KOPT-K1 (cell line): ENCODE measurements around the gene IFT43.
"Not testable (repeated sequence)": the region's sequence is repeated elsewhere in the genome, so short reads cannot be mapped to it uniquely, and the experiment has no call there.

Experiments
- H3K27ac ChIP-seq: fragments of 200-600 bp; sonication (generic); 2 replicates; pipeline ENCODE4 v1.5.1; 2016; ENCODE audit warnings: antibody characterized with exemption, mild to moderate bottlenecking, low read depth, low read length; ENCODE audit not compliant: poor library complexity, severe bottlenecking
- H3K36me3 ChIP-seq: fragments of 200-600 bp; sonication (generic); 2 replicates; pipeline ENCODE4 v1.5.1; 2017; ENCODE audit warnings: antibody characterized with exemption, mild to moderate bottlenecking, low read length, moderate library complexity; ENCODE audit not compliant: insufficient read depth
- H3K9me3 ChIP-seq: fragments of 200-600 bp; sonication (generic); 2 replicates; pipeline ENCODE4 v1.5.1; 2017; ENCODE audit warnings: antibody characterized with exemption, low read length, mild to moderate bottlenecking; ENCODE audit not compliant: insufficient read depth, poor library complexity, severe bottlenecking

Gene IFT43

DNA sequence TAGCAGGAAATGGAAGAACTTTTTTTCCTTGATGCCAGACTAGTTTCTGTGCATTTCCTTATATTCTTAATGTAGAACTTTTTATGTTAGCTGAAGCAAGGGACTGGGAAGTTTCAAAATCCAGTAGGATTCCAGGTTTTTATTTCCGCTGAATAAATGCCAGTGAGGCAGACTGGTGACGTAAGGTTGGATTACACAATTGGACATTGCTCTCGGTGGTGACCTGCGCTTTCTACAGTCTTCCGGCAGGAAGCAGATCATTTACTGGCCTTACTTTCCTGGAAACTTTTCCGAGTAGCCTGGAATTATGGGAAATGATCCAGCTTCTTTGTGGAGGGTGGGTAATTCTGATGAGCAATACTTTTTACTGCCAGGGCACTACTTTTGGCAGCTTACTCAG lies 3.6 kb downstream of the IFT43 start:
- Histone ChIP-seq H3K36me3 (no peaks in the 10 kb centered on the region), H3K9me3 (no peaks in the 10 kb centered on the region), H3K27ac (no peak overlapping the region)

DNA sequence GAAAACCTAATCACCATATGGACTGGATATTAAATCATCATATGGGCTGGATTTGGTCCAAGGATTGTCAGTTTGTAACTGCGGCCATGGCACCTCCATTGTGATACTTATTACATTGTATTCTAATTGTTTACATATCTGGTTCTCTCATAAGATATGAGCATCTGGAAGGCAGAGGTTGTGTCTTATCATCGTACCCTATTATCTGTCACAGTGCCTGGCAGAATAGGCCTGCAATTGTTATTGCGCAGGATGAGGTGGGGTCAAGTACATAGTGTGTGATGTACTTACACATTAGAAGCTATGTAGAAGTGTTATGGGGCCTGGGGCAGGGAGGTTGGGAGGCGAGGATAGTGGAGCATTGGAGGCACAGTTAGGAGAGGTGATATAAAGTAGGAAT lies 4.7 kb downstream of the IFT43 start:
- no peak overlapping the region for H3K27ac ChIP-seq
- no peaks in the 10 kb centered on the region for H3K9me3 ChIP-seq
- no peaks in the 10 kb centered on the region for H3K36me3 ChIP-seq

DNA sequence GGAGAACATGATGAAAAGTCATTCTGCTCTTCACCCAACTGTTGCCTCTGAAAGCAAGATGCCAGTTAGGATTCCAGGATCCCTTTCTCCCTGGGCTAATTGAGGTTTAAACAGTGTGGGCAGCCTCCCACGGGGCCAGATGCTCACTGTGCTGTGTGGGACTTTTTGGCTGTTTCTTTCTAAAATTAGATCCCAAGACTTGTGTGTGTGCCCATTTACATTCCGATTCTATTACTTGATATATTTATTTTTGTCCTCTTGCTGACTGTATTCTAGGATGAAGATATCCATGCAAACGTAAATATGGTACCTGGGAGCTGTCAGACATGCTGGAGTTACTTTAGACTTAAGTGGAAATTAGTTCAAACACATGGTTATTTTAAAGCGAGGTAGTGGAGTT lies 6.2 kb downstream of the IFT43 start:
- Histone ChIP-seq H3K27ac (no peak overlapping the region), H3K36me3 (no peaks in the 10 kb centered on the region), H3K9me3 (no peaks in the 10 kb centered on the region)

DNA sequence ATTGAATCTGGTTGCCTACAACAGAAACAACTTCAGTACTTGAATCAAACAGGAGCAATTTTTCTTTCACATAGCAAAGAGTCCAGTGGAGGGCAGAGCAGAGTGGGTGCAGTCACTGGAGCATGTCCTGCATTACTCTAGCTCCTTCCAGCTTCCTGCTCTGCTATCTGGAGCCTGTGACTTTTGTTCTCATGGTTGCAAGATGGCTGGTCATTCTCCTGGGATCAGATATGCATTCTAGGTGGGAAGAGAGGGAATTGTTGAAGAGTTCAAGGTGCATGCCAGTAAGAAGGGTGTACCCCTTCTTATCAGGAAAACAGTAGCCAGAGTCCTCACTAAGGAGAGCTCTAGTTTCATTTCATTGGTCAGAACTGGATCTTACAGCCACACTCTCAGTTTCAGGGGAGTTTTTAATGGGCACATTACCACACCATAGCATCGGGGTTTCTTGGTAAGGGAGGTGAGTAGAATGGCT lies 8.0 kb downstream of the IFT43 start:
- no peak overlapping the region for H3K27ac ChIP-seq
- no peaks in the 10 kb centered on the region for H3K36me3 ChIP-seq
- H3K9me3 ChIP-seq, result no peaks in the 10 kb centered on the region

GRCh38 chr14:75995372-75996041 lies 9.9 kb downstream of the IFT43 start:
- H3K27ac ChIP-seq, result no peak overlapping the region
- H3K9me3 ChIP-seq, result no peaks in the 10 kb centered on the region
- H3K36me3 ChIP-seq, result no peaks in the 10 kb centered on the region

GRCh38 chr14:75996488-75996887 lies 10.9 kb downstream of the IFT43 start:
- H3K27ac ChIP-seq, result no peak overlapping the region
- no peaks in the 10 kb centered on the region for H3K36me3 ChIP-seq
- no peaks in the 10 kb centered on the region for H3K9me3 ChIP-seq

GRCh38 chr14:75999511-76000190 lies 14.1 kb downstream of the IFT43 start:
- H3K27ac ChIP-seq, result no peak overlapping the region
- H3K36me3 ChIP-seq, result no peaks in the 10 kb centered on the region
- H3K9me3 ChIP-seq, result peaks cover 5% of the 10 kb centered on the region

DNA sequence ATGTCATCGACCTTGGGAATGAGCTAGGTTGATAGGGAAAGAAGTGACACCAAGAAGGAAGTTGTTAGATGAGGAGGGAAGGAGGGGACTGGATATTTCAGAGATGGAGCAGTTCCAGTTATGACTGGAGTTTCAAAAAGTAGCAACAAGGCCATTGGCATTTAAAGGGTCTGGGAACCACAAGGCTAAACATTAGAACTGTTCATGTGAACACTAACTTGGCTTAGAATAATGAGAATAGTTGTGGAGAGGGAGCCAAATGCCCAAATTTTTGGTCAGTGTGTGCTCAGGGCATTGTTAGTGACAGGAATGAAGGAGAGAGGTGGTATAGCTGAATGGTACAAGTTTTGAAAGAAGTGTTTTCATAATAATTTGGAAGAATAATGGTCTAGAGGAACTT lies 16.8 kb downstream of the IFT43 start:
- peaks cover 13% of the 10 kb centered on the region for H3K9me3 ChIP-seq
- no peak overlapping the region for H3K27ac ChIP-seq
- no peaks in the 10 kb centered on the region for H3K36me3 ChIP-seq

- Histone ChIP-seq H3K27ac (no peak overlapping the region), H3K36me3 (no peaks in the 10 kb centered on the region), H3K9me3 (peaks cover 13% of the 10 kb centered on the region)
Measured at GRCh38 chr14:76006253-76006652, 20.7 kb downstream of the IFT43 start.

- H3K27ac ChIP-seq, result no peak overlapping the region
- no peaks in the 10 kb centered on the region for H3K36me3 ChIP-seq
- peaks cover 13% of the 10 kb centered on the region for H3K9me3 ChIP-seq
Measured at GRCh38 chr14:76007379-76007778, 21.8 kb downstream of the IFT43 start.

- Histone ChIP-seq H3K27ac (no peak overlapping the region), H3K36me3 (no peaks in the 10 kb centered on the region), H3K9me3 (peaks cover 13% of the 10 kb centered on the region)
Measured at GRCh38 chr14:76007852-76008251, 22.3 kb downstream of the IFT43 start.

DNA sequence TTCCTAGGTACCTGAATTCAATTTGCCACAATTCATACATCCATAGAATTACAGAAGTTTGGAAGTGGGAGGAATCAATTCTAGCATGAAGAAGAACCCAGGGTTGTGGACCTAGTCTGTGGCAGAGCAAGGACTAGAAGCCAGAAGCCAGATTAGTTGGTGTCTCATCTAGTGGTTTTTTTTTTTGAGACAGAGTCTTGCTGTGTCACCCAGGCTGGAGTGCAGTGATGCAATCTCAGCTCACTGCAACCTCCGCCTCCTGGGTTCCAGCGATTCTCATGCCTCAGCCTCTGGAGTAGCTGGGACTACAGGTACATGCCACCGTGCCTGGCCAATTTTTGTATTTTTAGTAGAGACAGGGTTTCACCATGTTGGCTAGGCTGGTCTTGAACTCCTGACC lies 24.1 kb downstream of the IFT43 start:
- H3K36me3 ChIP-seq, H3K27ac ChIP-seq, H3K9me3 ChIP-seq: not testable (repeated sequence)

DNA sequence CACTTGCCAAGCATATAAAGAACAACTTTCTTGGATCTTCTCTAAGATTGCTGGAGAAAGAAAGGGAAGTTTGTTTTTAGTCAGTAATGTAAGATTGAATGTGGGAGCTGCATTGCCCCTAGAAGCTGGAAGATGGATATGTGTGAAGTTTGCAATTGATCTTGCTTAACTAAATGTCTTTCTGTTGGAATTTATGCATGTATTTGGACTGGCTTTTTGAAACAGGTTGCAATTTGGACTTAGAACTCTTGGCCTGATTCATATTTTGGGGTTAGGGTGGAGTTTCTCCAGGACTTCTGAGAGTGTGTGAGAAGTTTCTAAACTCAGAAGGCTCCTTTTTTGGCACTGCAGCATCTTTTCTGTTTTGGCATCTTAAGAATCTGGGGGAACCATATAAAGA lies 26.4 kb downstream of the IFT43 start:
- H3K36me3 ChIP-seq, result no peaks in the 10 kb centered on the region
- H3K27ac ChIP-seq, result no peak overlapping the region
- H3K9me3 ChIP-seq, result no peaks in the 10 kb centered on the region

DNA sequence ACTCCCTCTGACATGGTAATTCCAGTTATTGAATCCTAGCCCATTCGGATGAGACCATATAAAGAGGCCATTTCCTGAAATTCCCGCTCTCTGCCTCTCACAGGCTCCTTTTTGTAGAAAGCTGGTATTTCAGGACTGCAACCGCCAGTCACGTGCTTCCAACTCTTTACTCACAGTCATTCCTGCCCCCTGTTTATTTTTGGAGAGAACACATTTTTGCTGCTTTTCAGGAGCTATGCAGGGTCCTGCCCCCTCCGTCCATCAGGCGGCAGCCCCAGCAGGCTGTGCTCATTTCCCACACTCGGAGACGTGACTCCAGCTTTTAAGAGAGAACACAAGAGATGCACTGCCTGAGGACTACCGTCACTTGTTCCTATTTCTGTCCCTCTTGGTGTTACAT lies 26.8 kb downstream of the IFT43 start:
- no peak overlapping the region for H3K27ac ChIP-seq
- H3K36me3 ChIP-seq, result no peaks in the 10 kb centered on the region
- no peaks in the 10 kb centered on the region for H3K9me3 ChIP-seq

DNA sequence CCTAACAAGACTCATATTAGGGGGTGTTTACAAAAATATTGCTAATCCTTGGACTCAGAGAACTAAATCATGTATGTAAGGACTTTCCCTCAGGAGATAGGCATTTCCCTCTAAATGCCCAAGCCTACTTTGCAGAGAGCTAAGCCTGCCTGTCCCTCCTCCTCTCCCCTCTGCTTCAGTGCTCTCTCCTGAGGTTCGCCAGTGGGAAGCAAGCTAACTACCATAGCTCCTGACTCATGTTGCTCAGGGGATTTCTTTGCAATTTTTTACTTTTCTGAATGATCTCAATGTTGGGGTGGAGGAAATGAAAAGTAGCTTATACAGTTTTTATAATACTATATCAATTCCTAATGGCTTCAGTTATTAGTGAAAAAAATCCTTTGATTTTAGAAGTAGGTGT lies 29.6 kb downstream of the IFT43 start:
- H3K9me3 ChIP-seq, result peaks cover 16% of the 10 kb centered on the region
- H3K27ac ChIP-seq, result no peak overlapping the region
- no peaks in the 10 kb centered on the region for H3K36me3 ChIP-seq

DNA sequence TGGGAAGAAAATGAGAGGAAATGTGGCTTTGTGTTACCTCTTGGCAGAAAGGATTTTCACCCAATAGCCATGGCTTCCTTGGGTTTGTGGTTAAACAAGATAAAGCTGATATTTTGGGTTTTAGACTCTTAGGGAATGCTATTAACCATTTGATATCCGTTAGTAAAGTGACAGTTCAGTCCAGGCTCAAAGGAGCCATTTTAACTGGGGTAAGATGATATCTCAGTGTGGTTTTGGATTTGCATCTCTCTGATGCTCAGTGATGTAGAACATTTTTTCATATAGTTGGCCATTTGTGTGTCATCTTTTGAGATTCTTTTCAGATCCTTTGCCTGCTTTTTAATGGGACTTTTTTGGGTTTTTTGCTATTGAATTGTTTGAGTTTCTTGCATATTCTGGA lies 30.1 kb downstream of the IFT43 start:
- no peaks in the 10 kb centered on the region for H3K36me3 ChIP-seq
- peaks cover 20% of the 10 kb centered on the region for H3K9me3 ChIP-seq

More for the DNA sequence above, 30.1 kb downstream of the IFT43 start:
- H3K27ac ChIP-seq, result no peak overlapping the region
